GM18511 (cell line): ENCODE data around the gene CD28.
A peak's percentile ranks its signal among the peaks of the same experiment; 100 is the strongest.

Experiments used
- ATAC-seq: cut with Tn5 transposase; IDR thresholded peaks from one replicate; pipeline ENCODE4 v1.9.1; 2021; ENCODE audit warnings: mild to moderate bottlenecking, moderate library complexity; ENCODE audit not compliant: unreplicated experiment

The CD28 gene

DNA sequence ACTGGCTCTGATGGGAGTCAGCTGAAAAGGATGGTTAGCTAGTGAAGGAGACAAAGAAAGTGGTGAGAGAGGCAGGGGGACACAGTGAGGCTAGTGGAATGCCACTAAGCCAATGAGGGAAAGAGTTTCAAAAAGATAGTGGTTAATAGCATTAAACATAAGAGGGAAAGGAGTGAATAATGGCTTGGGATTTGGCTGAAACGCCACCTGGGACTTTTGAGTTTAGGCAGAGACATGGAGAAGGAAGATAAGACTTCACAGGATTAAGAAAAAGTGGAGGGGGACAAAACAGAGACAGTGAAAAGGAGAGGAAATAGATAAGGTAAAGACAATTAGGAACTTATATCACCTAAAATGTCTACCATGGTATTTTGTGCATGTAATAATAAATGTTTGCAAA lies 6.9 kb downstream of the CD28 start:
- no peak for ATAC-seq

DNA sequence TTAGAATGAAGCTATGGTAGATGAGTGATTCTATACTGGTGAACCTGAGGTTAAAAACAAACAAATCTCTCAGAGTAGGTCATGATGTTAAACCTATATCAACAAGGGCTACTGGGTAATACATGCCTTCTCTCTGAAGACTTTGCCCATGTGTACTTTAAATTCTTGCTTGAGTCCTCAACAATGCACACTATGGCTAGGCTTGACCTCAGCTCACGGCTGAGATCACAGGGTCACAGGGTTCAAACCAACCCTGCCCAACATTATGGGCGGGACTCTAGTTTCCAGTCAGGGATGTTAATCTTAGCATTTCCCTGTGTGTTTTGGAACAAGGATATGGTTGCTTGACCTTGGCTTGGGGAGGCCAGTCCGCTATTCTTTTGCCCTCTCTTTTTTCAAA lies 7.7 kb downstream of the CD28 start:
- ATAC-seq: no peak

DNA sequence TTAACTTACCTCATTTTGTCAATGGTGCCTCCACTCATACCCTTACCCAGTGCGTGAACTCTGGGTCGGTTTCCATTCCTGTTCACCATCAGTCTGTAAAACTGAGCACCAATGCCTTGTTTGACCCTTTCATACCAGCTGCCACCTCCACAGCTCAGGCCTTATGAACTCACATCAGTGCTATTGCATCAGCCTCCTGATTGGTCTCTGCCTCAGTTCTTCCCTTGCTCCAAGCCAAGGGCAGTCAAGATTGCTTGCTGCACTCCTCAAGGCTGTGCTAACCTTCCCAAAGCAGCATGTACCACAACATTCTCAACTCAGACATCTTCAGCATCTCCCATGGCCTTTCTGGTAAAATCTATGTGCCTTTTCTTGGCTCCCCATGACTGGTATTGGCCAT lies 9.3 kb downstream of the CD28 start:
- ATAC-seq: no peak

DNA sequence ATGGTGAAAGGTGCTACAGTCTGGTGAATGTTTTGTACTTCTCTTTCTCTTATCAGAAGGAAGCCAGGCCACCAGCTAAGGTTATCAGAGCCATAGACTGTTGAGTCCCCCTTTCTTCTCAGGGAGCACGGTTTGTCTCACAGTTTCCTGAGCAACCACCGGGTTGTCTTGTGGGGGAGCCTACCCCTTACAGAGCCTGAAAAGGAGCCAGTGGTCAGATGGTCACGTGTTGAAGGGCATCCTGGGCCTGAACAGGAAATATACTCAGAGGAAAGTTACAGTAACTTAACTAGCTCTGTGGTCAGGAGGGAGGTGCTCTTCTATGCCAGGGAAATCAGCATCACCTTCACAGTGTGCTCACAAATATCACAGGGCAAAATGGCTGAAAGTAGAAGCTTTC lies 11.6 kb downstream of the CD28 start:
- peak; percentile 95 for ATAC-seq

DNA sequence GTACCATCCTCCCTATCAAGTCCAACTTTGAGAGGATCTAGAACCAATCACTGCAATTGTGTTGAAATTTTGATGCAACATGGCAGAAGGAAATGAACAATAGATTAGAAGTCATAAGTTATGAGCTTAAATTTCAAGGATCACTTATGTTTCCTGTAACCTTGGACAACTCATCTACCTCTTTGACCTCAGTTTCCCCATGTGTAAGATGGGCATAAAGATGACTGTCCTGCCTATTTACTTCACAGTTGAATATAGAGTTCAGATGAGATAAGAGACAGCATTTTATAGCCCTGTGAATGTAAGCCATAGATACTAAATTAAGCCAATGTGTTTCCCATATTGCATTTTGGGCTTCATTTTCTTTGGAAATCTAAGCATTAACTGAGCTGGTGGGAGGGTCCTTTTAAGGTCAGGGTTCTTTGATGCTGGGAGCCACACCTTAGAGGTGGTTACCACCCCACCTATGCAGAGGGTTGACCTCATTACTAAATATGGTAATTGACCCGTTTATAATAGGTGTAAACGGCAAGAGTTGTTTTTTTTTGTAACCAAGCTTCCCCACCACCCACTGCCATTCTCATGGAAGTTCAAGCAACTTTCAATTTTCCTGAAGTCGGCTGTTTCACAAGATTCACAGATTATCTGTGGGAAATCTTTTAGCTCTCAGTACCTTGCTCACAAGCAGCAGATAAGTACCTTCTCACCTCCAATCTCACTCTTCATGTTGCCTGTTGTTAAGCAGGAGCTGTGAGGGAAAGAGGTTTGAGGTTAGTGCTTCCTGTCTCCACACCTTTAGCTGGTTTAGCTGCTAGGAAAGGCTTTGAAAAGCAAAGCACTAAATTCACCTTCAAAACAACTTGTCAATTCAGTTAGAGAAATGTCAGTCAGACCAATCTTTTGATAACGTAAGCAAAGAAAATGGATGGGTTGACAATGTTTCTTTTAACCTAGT lies 13.3 kb downstream of the CD28 start:
- no peak for ATAC-seq

DNA sequence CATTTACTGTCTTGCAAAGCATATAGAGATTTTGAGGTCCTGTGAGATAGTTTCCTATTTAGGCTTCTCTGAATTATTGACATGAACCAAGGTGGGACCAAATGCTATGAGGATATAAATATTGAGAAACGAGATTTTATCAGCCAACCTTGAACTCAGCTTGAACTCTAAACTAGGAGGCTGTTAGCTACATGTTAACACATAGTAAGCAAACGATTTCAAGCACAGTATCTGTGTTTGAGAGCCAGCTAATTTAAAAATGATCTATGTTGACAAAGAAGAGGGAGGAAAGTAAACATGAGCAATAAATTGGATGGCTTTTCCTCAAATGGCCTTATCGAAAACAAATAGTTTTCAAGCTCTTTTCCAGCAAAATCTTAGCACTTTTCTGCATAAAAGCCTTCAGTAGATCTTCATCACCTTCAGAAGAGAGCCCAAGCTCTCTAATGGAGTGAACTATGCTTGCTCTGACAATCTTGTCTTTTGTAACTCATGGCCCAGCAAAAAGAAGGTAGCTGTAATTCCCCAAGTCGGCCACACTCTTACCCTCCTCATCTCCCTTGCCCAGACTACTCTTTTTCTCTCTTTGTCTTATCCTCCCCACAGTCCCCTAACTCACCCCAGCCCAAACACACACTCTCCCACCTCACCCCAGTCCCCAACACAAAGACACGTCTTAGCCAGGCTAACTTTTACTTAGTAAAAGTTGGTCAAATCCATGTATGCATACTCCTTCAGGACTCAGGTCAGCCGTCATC lies 14.7 kb downstream of the CD28 start:
- no peak for ATAC-seq

DNA sequence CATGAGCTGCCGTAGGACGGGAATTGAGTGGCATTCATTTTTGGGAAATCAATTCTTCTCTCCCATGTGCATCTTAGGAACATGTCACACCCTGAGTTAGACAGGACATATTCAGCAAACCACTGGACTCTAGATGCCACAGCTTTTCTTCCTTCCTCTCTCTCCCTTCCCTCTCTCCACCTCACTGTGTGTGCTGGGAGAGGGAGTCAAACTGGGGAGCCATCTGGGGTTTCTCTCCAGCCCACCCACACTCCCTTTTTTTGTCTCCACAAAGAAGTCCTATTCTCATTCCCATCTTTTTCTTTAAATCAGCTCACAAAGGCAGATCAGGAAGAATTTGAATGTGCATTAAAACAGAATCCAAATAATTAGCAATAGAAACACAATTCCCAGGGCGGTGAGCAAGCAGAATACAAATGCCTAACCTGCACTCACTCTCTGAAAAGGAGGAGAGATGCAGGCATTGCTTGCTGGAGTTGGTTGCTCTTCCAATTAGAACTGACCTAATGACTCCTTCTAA lies 15.4 kb downstream of the CD28 start:
- no peak for ATAC-seq

DNA sequence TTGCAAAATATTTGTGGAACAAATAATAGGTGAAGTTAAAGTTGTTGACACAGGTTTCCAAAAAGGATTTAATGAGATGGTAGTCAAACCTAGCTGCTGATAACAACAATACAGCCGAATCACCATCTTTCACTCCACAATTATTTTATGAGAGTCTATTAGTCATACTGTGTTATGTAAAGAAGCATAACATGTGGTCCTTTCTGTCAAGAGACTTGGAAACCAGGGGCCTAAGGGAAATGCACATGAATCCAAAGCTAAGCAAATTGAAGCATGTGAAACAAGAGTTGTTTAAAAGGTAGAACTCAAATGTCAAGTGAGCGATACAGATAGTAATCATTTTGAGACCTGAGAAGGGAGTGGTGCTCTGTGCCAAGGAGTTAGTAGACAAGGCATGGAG lies 16.0 kb downstream of the CD28 start:
- ATAC-seq: no peak

DNA sequence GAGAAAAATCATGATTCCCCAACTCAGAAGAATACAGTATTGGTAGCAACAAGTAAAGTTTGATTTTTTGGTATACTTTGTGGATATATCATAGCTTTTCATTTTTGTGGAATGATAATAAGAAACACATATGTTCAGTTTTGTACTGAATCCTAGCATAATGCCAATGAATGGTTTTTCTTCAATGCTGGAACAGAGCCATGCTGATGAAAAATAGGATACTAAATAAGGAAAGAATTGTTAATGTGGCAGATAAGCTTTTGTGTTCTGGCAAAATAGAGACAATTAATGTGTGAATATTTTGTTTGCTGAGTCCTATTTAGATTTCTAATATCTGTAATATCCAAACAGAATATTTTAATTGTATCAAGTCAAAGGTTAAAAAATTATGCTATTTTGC lies 21.9 kb downstream of the CD28 start:
- no peak for ATAC-seq

DNA sequence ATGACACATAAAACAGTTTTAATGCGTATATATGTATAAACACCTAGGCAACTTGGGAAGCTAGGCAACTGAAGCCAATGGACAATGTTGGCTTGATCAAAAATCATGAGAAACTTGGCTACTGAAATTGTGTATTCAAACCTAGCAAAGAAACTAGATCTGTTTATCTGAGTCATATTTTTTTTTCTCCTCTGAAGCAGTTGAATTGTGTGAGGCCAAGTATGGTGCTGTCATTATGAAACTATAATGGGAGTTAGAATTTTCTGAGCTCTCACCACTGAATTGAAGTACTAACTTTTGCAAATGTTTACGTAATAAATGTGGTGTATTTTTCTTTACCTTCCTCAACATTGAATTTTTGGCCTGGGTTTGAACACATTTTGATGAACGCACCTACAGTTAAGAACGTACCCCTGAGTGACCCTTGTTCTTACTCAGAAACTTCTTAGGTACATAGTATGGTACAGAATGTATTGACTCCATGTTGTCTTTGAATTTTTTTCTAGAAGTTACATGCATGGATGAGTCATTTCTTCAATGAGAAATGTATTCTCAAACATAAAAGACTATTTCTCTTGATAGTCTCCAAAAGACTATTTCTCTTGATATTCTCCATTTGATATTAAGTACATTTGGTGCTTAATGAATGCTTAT lies 23.8 kb downstream of the CD28 start:
- ATAC-seq: peak; percentile 74

DNA sequence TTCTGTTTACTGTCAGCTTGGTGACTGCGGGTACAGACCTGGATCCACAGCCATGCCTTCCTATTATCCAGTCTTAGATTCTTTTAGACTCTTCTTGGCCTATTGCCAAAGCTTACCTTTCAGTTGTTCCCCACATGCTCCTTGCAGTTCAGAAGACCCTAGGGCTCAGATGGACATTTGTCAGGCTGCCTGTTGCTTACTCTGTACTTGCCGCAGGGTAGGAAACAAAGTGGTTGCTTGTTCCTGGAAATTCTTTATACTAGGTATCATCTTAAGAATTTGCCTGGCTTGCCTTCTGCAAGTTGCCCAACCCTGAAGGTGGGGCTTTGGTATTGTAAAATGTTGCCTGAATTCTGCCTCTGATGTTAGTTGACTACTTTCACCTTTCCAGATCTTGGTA lies 24.4 kb downstream of the CD28 start:
- ATAC-seq: no peak

DNA sequence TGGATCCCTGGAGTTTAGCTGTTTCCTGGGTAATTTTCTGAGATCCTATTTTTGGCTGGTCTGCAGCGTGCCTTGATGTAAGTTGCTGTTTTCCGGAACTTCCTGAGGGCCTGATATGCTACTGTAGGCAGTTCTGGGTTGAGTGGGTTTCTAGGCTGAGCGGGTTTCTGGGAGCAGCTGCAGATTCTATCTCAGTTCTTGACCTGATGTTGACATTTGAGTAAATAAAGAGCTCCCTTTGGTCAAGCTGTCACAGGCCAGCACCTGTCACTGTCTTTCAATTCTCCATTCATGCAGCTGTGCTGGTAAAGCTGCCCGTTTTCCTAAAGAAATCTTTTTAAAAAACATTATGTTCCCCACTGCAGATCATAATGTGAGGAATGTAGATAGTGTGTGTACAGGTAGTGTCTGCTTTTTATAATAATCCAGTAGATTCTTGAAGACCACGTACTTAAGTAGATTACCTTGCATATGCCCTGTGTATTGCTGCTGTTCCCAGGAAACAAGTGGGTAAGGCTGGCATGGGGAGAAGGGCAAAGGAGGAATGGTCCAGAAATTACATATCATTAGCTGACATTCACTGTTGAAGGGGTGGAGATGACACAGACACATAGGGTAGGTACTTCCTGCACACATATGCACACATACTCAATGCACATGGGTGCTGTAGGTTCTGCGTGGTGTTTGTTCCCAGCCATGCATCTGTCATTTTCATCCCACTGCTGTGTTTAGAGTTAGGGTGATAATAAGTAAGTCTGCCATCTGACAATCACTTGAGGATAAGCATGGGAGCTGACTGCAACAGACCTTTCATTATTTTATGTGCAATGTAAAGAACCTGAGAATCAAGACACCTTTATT lies 25.9 kb downstream of the CD28 start:
- no peak for ATAC-seq

DNA sequence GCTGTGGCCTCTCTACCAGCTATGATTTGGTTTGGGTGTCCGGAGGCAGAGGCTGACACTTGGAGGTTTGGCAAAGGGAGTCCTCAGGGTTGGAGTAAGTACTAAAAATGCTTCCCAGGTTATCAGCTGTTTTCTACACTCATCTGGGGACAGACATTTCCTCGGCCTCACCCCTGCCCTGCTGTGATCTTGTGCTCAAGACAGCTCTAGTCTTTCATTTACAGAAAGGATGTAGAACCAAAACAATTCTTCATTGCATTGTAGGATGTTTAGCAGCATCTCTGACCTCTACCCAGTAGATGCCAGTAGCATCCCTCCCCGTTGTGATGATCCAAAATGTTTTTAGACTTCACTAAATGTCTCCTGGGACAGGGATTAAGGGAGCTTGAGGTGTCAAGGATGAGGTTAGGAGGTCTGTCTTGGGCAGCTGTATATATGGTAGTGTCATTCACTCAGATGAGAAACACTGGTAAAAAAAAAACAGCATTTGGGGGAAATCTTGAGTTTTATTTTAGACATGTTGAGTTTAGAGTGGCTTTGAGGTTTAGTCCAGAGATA lies 26.6 kb downstream of the CD28 start:
- ATAC-seq: no peak

DNA sequence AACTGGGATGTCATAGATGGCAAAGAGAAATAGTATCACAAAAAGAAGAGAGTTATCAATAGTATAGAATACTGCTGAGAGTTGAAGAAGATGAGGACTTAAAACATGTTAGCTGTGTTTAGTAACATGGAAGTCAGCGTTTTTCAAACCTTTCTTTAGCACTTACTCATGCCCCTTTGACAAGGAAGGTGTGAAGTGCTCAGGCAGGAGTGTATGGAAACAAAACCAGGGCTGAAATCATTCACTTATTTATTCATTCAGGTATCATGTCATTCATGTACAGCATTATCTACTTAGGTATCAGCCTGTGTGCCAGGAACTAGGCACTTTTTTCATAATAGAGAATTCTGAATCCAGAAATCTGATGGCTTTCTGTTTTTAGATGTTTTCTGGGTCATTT lies 27.2 kb downstream of the CD28 start:
- ATAC-seq: no peak

DNA sequence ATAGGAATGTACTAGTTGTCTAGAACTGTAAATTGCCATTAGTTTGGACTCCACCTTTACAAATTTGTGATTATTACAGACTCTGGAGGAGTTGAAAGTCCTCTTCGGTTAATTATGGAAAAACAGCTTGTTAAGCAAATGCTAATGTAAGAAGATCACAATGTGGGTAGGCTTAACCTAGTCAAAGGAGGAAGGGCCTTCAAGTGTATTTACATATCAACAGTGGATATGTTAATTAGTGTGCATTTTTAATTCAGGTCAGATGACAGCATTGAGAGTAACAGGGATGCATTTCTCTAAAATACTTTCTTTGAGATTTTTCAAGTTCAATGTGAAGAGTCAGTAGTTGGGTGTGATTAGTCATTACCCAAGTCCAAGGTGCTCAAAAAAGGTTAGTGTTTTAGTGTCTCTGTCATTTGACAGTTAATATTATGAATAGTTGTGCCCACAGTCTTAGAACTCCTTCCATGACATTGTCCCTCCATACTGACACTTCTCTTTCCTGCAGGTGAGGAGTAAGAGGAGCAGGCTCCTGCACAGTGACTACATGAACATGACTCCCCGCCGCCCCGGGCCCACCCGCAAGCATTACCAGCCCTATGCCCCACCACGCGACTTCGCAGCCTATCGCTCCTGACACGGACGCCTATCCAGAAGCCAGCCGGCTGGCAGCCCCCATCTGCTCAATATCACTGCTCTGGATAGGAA lies 28.0 kb downstream of the CD28 start:
- no peak for ATAC-seq

DNA sequence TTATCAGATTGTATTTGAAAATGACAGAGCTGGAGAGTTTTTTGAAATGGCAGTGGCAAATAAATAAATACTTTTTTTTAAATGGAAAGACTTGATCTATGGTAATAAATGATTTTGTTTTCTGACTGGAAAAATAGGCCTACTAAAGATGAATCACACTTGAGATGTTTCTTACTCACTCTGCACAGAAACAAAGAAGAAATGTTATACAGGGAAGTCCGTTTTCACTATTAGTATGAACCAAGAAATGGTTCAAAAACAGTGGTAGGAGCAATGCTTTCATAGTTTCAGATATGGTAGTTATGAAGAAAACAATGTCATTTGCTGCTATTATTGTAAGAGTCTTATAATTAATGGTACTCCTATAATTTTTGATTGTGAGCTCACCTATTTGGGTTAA lies 30.9 kb downstream of the CD28 start:
- ATAC-seq: peak; percentile 68

DNA sequence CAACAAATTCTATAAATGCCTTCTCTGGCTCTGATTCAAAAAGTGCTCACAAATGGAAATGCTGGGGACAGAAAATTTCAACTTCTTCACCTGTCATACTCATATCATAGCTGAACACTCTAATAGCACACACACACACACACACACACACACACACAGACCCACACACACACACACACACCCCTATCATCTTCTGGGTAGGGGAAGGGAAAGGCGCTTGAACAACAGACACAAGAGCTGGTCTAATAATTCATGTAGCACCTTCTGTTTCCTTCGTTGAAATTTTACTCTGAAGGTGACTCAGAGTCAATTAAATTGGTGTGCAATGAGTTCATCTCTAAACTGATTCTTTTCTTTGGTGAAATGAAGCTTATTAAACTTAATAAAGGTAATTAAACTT lies 32.9 kb downstream of the CD28 start:
- no peak for ATAC-seq

DNA sequence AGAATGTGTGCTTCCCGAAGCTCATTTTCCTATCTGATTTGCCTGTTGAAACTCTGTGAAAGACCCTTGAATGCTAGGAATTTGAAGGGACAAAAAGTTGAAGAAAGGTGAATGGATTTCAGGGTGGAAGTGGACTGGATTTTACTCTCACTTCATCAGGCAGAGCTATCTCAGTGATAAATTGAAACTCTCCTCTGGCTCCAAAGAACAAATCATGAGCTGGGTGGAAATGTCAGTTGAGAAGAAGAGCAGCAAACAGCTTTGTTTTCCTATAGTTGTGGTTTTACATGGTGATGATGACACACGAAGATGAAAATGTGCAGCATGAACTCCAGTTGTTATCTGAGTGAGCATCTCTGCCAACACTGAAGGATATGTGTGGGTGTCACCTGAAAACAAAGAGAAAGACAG lies 34.4 kb downstream of the CD28 start:
- ATAC-seq: no peak

DNA sequence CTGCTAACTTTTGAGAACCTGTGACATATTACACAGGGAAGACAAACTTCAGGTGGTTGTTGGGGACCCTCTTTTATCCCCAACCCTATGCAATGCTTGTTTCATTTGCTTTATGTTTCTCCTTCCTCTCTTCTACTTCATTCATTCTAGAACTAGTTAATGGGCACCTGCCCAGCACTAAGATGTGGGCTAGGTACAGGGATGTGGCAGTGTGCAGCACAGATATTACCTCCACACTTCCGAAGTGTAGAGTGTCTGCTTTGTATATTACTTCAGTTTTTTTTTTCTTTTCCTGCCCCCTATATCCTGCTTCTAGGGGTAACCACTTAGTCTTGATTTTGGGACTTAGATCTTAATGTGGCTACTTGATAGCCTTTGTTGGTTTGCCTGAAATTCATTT lies 35.1 kb downstream of the CD28 start:
- ATAC-seq: no peak
